ENCODE results near the gene POLH.

DNA sequence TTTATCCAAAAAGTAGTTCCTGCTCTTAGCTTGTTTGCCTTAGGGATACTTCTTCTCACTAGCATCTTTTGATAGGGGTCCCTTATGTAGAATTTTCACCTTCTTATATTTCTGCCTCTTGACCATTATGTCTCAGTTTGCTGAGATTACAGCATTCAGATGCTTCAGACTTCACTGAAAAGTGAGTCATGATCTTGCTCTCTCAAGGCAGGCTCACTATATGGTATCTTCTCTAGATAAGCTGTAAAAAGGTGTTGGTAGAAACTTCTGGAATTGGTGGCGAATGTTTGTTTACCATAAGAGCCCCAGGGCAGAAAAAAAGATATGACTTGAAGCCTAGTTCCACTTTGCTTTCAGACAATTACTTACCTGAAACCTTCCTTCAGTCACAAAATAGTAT lies 33.4 kb downstream of the POLH start:
- TF ChIP-seq POLR2A (IDR thresholded peaks at IDR 0.05) (no peak), CTCF (IDR thresholded peaks at IDR 0.05) (no peak)
